Astrocyte (in vitro differentiated cells and primary cell): Measurements from ENCODE around the gene TEN1. TPM values are rescaled to one million over a fixed set of nuclear protein-coding genes. Genes with fewer than 3 reads are reported as not detected.

Experiments used
- DNase-seq: peaks from one replicate; pipeline ENCODE4 v3.0.0-alpha.2; 2010; ENCODE audit warnings: low read depth
- FAIRE-seq: peaks from 2 replicates; lab custom pipeline; 2011; peaks lifted over from hg19 to GRCh38; lab: Jason Lieb, UNC
- H2AFZ ChIP-seq: 2 replicates; pipeline ENCODE4 v1.6.0; 2012; ENCODE audit warnings: low read depth, low read length, inconsistent platforms
- H3K27ac ChIP-seq: 2 replicates; pipeline ENCODE4 v1.5.1; 2011; ENCODE audit warnings: low read depth, low read length, inconsistent platforms
- H3K27me3 ChIP-seq: 2 replicates; pipeline ENCODE4 v1.6.0; 2011; ENCODE audit warnings: low read length, inconsistent platforms; ENCODE audit not compliant: insufficient read depth
- H3K36me3 ChIP-seq: 2 replicates; pipeline ENCODE4 v1.5.1; 2011; ENCODE audit warnings: low read length, inconsistent platforms; ENCODE audit not compliant: insufficient read depth
- H3K4me1 ChIP-seq: 2 replicates; pipeline ENCODE4 v1.5.1; 2011; ENCODE audit warnings: low read length, inconsistent platforms; ENCODE audit not compliant: insufficient read depth
- H3K4me2 ChIP-seq: 2 replicates; pipeline ENCODE4 v1.6.0; 2012; ENCODE audit warnings: low read length, inconsistent platforms
- H3K4me3 ChIP-seq: 2 replicates; pipeline ENCODE4 v1.5.1; 2011; ENCODE audit warnings: low read depth, mild to moderate bottlenecking, low read length, inconsistent platforms; ENCODE audit not compliant: insufficient read depth
- H3K79me2 ChIP-seq: 2 replicates; pipeline ENCODE4 v1.6.0; 2012; ENCODE audit warnings: mild to moderate bottlenecking, low read length, inconsistent platforms; ENCODE audit not compliant: insufficient read depth
- H3K9ac ChIP-seq: 2 replicates; pipeline ENCODE4 v1.6.0; 2012; ENCODE audit warnings: mild to moderate bottlenecking, low read length, inconsistent platforms
- H3K9me3 ChIP-seq: 2 replicates; pipeline ENCODE4 v1.5.1; 2012; ENCODE audit warnings: low read depth, mild to moderate bottlenecking, low read length, inconsistent platforms; ENCODE audit not compliant: insufficient read depth
- H4K20me1 ChIP-seq: 2 replicates; pipeline ENCODE4 v1.6.0; 2012; ENCODE audit warnings: low read length, inconsistent platforms; ENCODE audit not compliant: insufficient read depth
- H3K27ac Mint-ChIP-seq: one replicate; pipeline ENCODE4 v1.8.0; 2021; ENCODE audit warnings: mild to moderate bottlenecking, mixed read lengths; ENCODE audit not compliant: unreplicated experiment
- H3K27me3 Mint-ChIP-seq: one replicate; pipeline ENCODE4 v1.8.0; 2021; ENCODE audit warnings: low read depth, mixed read lengths; ENCODE audit not compliant: unreplicated experiment
- H3K36me3 Mint-ChIP-seq: one replicate; pipeline ENCODE4 v1.8.0; 2021; ENCODE audit warnings: low read depth, mixed read lengths; ENCODE audit not compliant: unreplicated experiment
- H3K4me1 Mint-ChIP-seq: one replicate; pipeline ENCODE4 v1.8.0; 2021; ENCODE audit warnings: low read depth, mixed read lengths; ENCODE audit not compliant: unreplicated experiment
- H3K4me3 Mint-ChIP-seq: one replicate; pipeline ENCODE4 v1.8.0; 2021; ENCODE audit warnings: mild to moderate bottlenecking, moderate library complexity, mixed read lengths; ENCODE audit not compliant: unreplicated experiment
- H3K9me3 Mint-ChIP-seq: one replicate; pipeline ENCODE4 v1.8.0; 2021; ENCODE audit warnings: mild to moderate bottlenecking, mixed read lengths; ENCODE audit not compliant: unreplicated experiment
- CTCF ChIP-seq: IDR thresholded peaks from 2 replicates; pipeline ENCODE4 v1.5.1; 2011; ENCODE audit warnings: low read depth, mild to moderate bottlenecking, inconsistent platforms, low read length, moderate library complexity; ENCODE audit not compliant: insufficient read depth
- EZH2 ChIP-seq: IDR thresholded peaks from 2 replicates; pipeline ENCODE4 v1.6.1; 2012; ENCODE audit warnings: mild to moderate bottlenecking, low read length, inconsistent platforms; ENCODE audit not compliant: insufficient read depth
- total RNA-seq: library from RNA; stranded (reverse); gene quantifications from 2 replicates; pipeline ENCODE4 v1.2.1, GENCODE V29; 2021

The TEN1 gene
- total RNA-seq, 1 donor from 2014 or later = 17.7 TPM

GRCh38 chr17:76049239-76049638 lies 70.2 kb downstream of the TEN1 start:
- Mint-ChIP-seq H3K27me3 (no peaks in the 10 kb centered on the region), H3K9me3 (no peaks in the 10 kb centered on the region), H3K4me1 (peaks cover 37% of the 10 kb centered on the region), H3K36me3 (peaks cover 37% of the 10 kb centered on the region), H3K27ac (peak overlapping the region; percentile 16), H3K4me3 (no peak overlapping the region)
- H3K79me2 ChIP-seq = peaks cover 19% of the 10 kb centered on the region
- H3K36me3 ChIP-seq = peaks cover 36% of the 10 kb centered on the region
- H3K27me3 ChIP-seq = no peaks in the 10 kb centered on the region
- no peak overlapping the region for H3K9ac ChIP-seq
- H4K20me1 ChIP-seq = peaks cover 55% of the 10 kb centered on the region
- no peaks in the 10 kb centered on the region for H3K9me3 ChIP-seq
- no peak overlapping the region for H2AFZ ChIP-seq
- no peak overlapping the region for H3K4me3 ChIP-seq
- DNase-seq = no peak
- peak overlapping the region; percentile 30 for H3K27ac ChIP-seq
- no peak for FAIRE-seq
- H3K4me2 ChIP-seq = no peak overlapping the region
- no peak for TF ChIP-seq CTCF
- TF ChIP-seq EZH2 = no peak
- peaks cover 34% of the 10 kb centered on the region for H3K4me1 ChIP-seq

- Histone ChIP-seq H3K36me3 (peaks cover 29% of the 10 kb centered on the region), H3K4me1 (peaks cover 37% of the 10 kb centered on the region), H3K4me3 (no peak overlapping the region), H4K20me1 (peaks cover 49% of the 10 kb centered on the region), H3K27ac (no peak overlapping the region), H3K79me2 (peaks cover 19% of the 10 kb centered on the region), H3K4me2 (no peak overlapping the region), H3K9me3 (no peaks in the 10 kb centered on the region), H3K27me3 (no peaks in the 10 kb centered on the region), H2AFZ (no peak overlapping the region), H3K9ac (no peak overlapping the region)
- no peak for FAIRE-seq
- Mint-ChIP-seq H3K27ac (no peak overlapping the region), H3K9me3 (no peaks in the 10 kb centered on the region), H3K4me3 (no peak overlapping the region), H3K4me1 (peaks cover 37% of the 10 kb centered on the region), H3K36me3 (peaks cover 34% of the 10 kb centered on the region), H3K27me3 (no peaks in the 10 kb centered on the region)
- no peak for DNase-seq
- TF ChIP-seq CTCF (no peak), EZH2 (no peak)
Measured at GRCh38 chr17:76049836-76050537, 70.9 kb downstream of the TEN1 start.

Other genes starting within 250 kb of the TEN1 start
- 22.6 and 31.1 TPM in 2 replicates for gene GALK1, start 214.0 kb upstream of the TEN1 start, total RNA-seq
- gene UNK, start 194.4 kb upstream of the TEN1 start, total RNA-seq = 14.9 and 16.7 TPM in 2 replicates
- 2.5 and 2.7 TPM in 2 replicates for gene UNC13D, start 134.8 kb upstream of the TEN1 start, total RNA-seq
- gene WBP2, start 123.9 kb upstream of the TEN1 start, total RNA-seq = 65.6 and 72.6 TPM in 2 replicates
- gene TRIM47, start 100.7 kb upstream of the TEN1 start, total RNA-seq = 5.6 and 5.9 TPM in 2 replicates
- 15.4 and 20.1 TPM in 2 replicates for gene TRIM65, start 82.3 kb upstream of the TEN1 start, total RNA-seq
- gene MRPL38, start 74.4 kb upstream of the TEN1 start, total RNA-seq = 58.9 and 65.6 TPM in 2 replicates
- 5.1 and 5.2 TPM in 2 replicates for gene FBF1, start 38.2 kb upstream of the TEN1 start, total RNA-seq
- gene ACOX1, start 74 bp upstream of the TEN1 start, total RNA-seq = 56.8 and 61.3 TPM in 2 replicates
- 5.0 and 7.5 TPM in 2 replicates for gene CDK3, start 21.6 kb downstream of the TEN1 start, total RNA-seq
- gene EVPL, start 48.1 kb downstream of the TEN1 start, total RNA-seq = not detected in 2 replicates
- 74.3 and 75.3 TPM in 2 replicates for gene SRP68, start 93.3 kb downstream of the TEN1 start, total RNA-seq
- 0.36 TPM in 1 of 2 replicates, not detected in the other for gene GALR2, start 95.5 kb downstream of the TEN1 start, total RNA-seq
- 0.23 TPM in 1 of 2 replicates, not detected in the other for gene ZACN, start 99.9 kb downstream of the TEN1 start, total RNA-seq
- gene EXOC7, start 124.5 kb downstream of the TEN1 start, total RNA-seq = 145 and 154 TPM in 2 replicates
- gene FOXJ1, start 162.0 kb downstream of the TEN1 start, total RNA-seq = 0.31 and 0.48 TPM in 2 replicates